ENCODE data around the gene TCERG1L.

The TCERG1L gene

DNA sequence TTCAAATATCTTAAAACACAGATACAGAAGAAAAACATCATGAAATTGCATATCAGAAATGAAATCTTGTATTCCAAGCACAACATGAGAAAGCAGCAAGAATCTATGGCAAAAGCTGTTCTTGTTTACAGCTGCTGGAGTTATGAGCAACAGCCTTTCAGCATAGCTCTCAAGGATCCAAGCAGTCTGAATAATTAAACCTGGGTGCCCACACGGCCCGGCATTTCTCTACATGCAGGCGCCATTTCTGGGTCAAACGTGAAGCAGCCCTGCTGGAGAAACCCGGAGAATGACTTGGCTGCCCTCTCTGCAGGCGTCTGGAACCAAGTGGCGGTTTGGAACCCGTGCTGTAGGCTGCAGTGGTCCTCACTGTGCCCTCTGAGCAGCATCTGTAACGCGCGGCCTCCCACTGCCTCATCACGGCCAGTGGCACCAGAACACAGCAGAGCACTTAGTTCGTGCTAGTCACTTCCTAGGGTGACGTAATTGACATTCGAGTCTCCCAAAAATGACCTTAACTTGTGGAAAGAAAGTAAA lies 213.0 kb downstream of the TCERG1L start:
- DNase-seq: no peak

DNA sequence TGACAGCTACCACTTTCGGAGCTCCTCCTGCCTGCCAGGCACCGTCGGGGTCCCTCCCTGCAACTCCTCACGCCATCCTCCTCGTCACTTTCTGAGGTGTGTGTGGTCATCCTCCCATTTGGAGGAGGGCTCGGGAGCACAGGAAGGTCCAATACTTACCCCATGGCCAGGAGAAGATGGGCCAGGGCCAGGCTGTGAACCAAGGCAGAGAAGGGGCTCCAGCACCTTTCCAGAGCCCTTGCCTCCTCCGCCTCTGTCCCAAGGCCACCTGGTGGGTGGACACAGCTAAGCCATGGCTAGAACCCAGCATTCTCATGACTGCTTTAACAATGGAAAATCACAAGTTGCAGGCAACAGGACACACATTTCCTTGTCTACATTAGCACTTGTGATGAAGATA lies 215.5 kb downstream of the TCERG1L start:
- no peak for DNase-seq

DNA sequence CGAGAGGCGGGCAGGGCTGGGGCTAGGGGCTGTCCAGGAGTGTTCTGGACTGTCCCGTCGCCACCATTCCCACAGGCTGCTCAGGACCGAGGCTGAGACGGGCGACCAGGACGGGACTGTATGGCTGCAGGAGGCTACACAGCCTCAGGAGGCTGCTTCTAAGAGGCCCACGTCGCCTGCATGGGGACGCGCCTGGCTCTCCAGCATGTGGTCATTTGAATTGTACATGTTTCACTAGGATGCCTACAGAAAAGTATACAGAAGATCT lies 216.3 kb downstream of the TCERG1L start:
- no peak for DNase-seq

DNA sequence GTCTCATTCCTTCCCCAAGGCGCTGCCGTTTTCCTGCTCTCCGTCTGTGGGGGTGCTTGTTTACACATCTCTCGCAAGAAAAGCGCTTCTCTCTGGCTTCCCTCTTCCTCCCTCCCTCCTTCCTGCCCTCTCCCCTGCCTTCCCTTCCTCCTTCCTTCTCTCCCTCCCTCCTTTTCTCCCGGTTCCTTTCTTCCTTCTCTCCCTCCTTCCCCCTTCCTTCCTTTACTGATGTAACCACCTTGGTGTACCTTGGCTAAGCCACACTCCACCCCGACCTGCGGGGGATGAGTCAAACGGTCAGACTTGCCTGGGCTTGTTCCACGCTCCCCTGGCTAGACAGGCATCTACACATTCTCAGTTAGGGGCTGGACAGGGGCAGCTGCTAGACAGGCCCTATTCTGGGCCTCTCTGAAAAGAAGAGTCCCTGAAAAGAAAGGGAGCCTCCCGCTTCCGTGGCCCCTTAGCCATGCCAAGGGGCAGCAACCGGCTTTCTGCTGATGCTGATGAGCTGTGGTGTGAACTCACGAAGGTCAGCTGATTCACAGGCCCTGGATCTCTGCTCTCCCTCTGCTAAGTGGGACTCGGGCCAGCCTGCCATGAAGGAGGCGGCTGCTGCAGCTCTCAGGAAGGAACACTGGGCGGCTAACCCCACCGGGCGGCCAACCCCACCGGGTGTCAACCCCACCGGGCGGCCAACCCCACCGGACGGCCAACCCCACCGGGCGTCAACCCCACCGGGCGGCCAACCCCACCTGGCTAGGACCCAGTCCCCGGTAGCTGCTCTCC lies 216.8 kb downstream of the TCERG1L start:
- DNase-seq: no peak

DNA sequence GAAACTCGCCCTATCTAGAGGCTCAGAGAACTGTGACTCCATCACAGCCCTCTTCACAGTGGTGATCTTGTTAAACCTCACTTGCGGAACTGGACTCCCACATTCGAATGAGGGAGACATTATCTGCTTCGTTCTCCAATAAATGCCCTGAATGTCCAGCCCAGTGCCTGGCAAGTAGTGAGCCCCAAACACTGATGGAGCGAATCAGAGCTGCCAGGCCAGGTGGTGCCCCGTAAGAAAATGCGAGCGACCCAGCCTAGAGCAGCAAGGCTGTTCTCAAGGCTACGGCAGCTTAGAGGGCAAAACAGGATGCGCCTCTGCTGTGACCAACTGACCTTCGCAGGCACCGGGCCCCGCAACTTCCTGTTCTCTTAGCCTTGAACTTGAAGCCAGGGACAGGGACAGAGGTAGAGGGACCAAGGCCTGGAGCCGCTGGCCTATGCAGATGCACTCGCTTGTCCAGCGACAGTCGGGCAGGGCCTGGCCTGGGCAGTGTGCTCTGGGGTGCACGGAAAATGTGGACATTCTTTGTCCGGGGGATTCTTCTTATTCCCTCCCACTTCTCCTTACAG lies 217.6 kb downstream of the TCERG1L start:
- DNase-seq: no peak

DNA sequence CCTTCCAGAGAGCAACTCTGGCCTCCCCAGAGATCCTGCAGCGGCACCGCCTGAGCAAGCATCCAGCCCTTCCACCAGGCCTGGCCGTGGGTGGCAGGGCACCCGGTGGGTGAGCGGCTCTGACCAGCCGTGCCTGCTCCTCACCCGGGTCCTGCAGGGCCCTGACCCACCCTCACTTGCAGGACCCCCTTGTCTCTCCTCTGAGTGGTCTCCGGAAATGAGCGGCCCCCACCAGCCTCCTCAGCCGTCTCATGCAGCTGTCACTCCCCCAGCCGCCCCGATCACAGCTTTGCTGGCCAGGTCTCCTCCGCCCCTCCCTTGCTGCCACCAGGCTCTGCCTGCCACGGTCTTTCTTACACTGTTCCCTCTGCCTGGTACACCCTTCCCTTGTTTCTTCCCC lies 218.2 kb downstream of the TCERG1L start:
- no peak for DNase-seq

DNA sequence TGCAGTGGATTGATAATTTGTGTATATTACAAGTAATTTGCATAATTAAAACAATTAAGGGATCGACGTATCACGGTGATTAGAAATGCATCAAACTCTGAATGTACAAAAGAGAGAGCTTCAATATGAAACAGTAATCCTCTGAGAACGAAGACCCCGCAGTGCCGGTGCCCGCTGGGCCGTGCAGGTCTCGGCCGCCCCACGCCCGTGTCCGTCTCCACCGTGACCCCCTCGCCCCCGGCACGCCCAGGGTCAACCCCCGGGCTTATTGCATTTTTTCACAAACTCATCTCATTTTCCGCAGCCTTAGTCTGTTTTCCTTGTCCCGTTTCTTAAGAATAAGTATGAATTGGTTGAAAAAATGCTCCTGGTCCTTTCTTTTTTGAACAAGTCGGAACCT lies 218.6 kb downstream of the TCERG1L start:
- DNase-seq: no peak

DNA sequence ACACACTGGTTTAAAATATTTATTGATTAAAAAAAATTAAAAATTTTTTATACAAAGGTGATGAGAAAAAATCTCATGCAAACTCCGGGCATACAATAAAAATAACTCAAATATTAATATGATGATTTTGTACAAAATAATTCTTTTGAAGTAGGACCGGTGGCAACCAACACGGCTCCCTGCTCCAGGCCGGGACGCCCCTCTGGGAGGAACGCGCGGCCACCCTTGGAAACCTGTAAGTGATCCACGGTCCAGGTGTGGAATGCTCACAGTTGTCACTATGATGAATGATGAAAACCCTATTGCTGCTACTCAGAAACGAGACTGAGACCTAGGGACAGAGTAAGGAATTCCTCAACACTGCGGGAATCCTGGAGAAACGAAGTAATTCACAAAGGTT lies 219.1 kb downstream of the TCERG1L start:
- no peak for DNase-seq

DNA sequence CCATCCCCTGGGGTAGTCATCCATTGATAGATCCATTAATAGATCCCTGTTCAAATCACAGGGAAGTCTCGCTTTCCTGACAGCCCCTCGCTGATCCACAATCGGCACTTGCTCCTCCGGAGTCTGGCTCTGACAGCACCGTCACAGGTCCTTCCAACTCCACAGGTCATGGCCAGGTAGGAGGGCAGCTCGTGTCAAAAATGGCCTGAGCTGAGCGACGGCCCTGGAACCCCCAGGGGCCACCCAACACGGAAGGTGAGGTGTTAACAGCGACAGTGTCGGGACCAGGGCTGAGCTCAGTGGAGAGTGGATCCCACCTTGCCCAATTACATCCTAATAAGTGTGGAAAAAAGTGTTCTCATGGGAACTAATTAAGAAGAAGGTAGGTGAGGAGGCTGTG lies 219.8 kb downstream of the TCERG1L start:
- no peak for DNase-seq

DNA sequence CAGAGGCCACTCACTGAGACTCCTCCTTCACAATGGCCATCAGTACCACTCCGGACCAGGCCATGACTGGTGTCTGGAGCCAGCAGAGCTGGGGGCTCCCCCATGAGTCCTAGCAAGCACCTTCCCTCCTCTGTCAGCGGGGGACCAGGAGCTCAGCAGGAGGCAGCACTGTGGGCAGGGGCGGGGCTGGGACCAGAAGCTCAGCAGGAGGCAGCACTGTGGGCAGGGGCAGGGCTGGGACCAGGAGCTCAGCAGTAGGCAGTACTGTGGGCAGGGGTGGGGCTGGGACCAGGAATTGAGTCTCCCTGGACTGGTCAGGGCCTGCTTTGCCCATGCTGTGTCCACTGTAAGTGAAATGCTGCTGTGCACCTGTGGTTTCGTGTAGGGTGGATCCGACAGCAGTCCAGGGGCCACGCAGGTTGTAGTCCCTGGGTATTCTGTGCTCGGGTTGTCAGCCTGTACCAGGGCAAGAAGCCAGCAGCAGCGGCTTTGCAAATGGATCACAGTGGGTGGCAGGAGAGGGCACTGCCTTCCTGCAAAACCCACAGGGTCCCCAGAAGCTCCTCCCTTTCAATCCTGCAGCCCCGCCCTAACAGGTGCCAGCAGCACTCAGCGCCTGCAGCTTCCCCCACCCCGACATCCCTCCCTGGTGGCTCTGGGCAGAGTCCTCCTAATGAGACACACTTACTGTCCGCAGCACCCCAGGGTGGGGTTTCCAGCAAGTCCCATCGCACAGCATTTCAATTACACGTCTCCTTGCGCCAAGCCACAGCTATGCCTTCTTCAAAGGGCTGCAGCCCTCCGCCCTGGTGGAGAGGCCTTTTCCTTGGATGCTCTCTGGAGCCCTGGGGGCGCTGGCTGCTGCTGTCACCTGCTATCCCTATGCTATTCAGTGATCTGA lies 220.5 kb downstream of the TCERG1L start:
- no peak for DNase-seq

DNA sequence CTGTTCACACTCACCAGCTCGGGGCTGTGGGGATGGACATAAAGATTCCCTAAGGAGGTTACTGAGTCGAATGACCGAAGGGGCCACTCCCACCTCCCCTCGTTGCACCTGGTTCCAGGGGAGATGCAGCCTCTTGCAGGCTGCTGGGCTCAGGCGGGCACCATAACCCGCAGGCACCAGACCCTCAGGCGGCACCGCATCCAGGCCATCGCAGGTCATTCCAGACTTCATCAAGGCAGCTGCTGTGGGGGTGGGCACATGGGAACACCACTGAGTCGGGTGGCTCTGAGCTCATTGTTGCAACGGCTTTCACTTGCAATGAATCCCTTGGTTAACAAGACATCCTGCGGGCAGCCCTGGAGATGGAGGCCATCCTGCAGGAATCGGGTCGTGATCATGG lies 221.7 kb downstream of the TCERG1L start:
- no peak for DNase-seq

DNA sequence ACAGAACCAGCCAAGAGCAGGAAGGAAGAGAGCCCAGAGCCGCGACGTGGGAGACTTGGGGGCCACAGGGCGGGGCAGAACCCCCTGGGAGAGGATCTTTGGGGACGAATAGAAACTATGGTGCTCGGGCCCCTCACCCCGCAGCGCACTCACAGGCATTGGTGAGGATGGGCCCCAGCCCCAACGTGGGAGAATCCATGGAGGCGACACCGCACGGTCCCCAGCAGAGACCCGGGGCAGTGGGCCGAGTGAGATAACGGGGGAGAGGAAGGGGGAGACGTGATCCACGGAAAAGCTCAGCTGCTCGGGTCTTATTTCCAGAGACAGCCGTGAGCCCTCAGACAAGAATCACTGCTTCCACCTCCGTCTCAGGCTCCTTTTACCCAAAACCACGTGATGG lies 222.4 kb downstream of the TCERG1L start:
- DNase-seq: no peak

DNA sequence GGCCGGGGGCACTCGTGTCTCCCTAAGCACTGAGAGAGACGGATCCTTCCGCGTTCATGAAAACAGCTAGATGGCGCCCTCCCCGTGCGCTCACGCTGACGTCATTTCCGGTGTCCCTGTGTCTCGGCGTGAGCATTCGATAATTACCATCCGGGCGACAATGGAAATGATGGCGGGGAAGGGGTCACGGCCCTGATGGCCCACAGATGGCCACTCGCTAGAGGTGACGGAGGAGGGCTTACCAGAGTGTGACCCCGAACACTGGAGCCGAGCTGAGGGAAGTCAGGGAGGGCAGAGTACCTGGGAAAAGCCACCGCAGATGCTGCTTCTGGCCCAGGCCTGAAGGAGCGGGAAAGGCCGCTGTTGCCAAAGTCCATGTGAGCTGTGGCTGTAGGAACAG lies 222.9 kb downstream of the TCERG1L start:
- DNase-seq: no peak

DNA sequence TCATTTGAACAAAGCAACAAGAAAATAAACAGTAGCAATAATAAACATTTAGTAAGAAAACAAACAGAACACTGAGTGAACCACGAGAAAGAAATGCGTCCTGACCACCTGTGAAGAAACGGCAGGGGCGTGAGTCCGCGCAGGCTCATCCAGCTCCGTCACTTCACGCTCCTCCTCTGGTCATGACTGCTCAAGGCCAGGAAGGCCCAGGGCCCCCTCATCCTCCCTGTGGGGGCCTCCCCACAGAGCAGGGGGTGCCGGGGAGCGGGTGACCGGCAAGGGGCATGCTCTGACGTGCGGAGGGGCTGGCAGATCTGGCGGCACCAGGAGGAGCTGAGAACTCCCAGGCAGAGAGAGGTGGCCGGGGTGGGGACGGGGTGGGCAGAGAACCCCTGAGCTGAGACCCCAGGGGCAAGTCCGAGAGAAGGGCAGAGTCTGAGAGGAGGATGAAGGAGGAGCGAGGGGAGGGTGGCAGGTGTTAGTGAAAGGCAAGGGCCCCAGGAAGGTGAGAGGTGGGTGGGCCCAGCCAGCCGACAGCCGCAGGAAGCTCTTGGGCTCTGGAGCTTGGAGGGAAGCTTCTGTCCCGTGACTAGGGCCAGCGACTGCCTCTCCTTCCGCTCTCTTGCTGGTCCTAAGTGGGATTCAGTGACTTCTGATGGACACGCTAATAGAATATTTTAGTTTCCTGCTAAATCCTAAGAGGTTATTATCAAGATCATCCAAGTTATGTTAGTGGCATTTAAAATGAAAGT lies 223.9 kb downstream of the TCERG1L start:
- no peak for DNase-seq

DNA sequence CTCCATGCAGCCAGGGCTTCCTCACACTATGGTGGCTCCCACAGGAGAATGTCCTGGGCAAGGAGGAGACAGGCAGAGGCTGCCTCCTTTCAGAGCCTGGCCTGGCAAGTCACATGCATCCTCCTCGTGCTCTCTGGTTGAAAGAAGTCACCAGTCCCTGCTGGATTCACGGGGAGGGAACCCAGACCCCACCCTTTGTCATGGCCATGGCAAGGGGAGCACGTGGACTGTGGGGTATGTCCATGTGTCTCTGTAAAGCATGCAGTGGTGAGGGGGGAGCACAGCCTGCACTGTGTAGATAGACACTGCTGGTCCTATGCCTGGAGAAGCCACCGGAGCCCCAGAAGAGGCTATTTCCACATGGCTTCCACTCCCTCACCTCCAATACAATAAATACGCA lies 225.0 kb downstream of the TCERG1L start:
- no peak for DNase-seq

DNA sequence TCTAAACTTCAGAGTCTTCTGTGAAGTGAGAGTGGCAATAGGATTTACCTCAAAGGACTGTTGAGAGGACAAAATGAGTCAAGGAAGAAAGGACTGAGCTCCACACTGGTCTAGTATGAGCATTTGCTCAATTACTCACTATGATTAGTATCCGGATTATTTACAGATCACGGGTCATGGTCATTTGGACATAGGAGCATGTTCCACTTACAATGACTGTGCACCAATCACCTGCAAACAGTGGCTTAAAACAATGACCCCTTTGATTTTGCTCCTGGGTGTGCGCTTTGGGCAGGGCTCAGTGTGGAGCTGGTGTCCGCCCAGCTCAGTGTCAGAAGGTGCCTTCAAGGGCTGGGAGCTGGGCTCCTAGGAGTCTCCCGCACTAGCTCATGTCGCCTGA lies 225.4 kb downstream of the TCERG1L start:
- no peak for DNase-seq

DNA sequence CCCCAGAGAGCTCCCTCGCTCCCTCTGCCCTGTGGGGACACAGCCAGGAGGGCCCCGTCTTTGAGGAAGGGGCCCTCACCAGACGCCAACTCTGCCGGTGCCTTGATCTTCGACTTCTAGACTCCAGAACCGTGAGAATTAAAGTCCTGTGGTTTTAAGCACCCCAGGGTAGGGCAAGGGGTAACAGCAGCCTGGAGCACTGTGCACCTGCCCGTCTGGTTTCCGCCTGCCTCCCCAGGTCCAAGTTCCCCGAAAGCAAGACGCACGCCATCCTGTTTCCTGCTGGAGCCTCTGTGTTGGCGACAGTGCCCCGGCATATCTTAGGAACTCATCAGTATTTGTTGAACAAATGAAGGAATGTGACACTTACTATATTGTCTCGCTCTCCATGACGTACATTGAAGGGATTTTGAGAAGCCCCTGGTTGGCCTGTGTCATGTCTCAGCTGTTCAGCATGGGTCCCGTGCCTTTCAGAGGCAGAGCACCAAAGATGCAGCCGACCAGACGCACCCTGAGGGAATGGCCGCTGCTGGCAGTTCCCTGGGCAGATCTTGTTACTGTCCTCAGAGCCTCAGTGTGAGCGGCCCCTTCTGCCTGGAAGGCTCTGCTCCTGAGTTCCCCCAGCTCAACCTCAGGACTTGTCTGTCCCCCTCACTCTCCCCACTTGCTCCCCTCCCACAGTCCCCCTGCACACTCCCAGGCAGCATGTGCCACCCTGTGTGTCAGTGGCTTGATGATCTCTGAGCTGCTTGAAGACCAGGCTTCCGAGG lies 226.2 kb downstream of the TCERG1L start:
- DNase-seq: no peak

DNA sequence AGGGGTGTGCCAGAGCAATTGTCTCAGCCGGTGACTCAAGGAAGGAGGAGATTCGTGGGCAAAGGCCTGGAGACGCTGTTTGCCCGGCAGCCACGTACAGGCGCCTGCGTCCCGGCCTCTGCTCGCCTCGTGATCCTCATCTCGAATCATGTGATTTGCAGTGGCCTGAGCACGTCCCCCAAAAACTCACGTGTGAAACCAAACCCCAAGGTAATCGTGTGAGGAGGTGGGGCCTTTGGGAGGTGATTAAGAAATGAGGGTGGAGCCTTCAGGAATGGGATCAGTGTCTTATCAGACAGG lies 226.8 kb downstream of the TCERG1L start:
- DNase-seq: no peak

DNA sequence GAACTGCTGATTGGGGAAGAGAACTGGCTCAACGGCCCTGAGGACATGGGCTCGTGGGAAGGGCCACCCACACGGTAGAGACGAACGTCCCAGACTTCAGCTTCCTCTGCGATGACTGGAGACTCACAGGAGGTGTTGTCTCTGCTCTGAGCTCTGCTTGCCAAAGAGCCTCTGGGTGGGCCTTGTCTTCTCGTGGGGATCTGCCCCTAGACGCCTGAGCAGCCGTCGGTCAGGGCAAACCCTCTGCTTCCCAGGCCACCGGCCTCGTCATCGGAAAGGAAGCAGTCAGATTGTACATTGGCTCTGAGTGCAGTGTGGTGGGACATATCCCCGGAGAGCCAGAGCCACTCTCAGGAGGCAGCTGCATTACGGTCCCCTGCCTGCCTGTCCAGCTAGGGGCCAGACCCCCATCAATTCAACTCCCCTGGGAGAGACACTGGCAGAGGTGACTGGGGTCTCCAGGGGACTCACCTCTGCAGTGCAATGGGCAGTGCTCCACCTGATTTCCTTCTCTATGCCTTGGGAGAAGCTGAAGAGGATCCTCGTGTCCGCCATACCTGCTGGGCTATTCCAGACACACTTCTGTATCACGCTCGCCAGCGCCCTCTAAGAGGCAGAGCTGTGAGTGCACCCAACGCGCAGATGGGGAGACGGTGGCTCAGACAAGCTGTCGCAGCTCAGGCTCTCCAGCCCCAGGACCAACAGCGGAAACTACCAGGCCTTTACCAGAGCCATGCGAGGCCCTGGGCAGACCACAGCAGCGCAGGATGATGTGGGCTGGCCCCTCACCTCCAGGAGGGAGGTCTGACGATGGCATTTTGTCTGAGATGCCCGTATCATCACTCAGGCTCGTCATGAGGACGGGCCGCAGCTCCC lies 227.4 kb downstream of the TCERG1L start:
- DNase-seq: no peak

DNA sequence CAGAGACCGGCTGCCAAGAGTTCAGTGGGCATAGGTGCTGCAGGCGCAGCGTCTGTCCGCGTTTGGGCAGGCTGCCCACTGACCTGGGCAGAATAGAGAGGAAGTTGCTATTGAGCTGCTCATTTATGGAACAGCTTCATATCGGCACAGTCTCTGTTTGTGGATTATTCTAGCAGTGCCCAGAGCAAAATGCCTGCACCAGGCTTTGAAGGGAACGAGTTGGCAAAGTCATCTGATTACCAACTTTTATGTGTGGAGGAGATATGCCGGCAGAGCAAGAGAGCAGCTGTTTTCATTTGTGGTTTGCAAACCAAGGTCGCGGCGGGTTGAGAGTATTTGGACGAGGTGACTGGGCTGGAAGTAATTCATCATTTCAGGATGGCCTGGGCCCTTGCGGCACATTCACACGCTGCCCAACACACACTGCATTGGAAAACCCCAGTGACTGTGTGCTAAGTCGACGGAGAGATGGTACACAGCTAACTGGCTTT lies 228.5 kb downstream of the TCERG1L start:
- DNase-seq: no peak

DNA sequence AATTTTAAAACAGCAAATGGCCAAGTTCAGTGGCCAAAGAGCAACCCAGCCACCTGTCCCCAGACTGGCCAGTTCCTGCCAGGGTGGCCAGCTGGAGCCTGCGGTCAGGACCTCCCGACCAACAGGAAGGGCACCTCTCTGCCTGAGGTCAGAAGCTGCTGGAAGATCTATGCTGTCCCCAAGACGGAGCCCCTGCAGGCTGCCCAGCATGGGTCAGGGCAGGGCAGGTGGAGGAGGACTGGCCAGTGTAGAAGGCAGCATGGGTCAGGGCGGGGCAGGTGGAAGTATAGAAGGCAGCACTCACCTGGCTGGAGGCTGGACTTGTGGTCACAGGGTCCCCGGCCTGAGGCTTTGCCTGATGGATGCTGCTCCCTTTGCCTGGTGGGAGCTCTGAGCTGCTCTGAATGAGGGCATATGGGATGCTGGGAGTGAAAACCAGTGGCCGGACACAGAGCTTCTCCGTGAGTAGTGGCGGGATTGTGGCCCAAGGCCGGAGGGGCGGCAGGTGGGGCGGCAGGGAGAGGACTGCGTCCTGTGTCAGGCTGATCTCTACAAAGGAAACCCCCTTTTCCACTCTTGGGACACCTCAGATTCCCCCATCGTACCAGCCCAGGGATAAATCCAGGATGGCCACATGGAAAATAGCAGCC lies 229.2 kb downstream of the TCERG1L start:
- no peak for DNase-seq
